Glutamatergic neuron (in vitro differentiated cells): Measurements from ENCODE around the gene MAGEA4. TPM values are rescaled to one million over a fixed set of nuclear protein-coding genes. Genes with fewer than 3 reads are reported as not detected.

Source experiments
- DNase-seq: peaks from one replicate; pipeline ENCODE4 v3.0.0; 2022
- H3K27ac Mint-ChIP-seq: one replicate; pipeline ENCODE4 v1.8.0; 2020; ENCODE audit warnings: mild to moderate bottlenecking, mixed read lengths, inconsistent platforms; ENCODE audit not compliant: unreplicated experiment
- H3K27me3 Mint-ChIP-seq: one replicate; pipeline ENCODE4 v1.8.0; 2020; ENCODE audit warnings: mild to moderate bottlenecking, moderate library complexity, mixed read lengths, inconsistent platforms; ENCODE audit not compliant: unreplicated experiment
- H3K36me3 Mint-ChIP-seq: one replicate; pipeline ENCODE4 v1.8.0; 2020; ENCODE audit warnings: mild to moderate bottlenecking, mixed read lengths, inconsistent platforms; ENCODE audit not compliant: unreplicated experiment
- H3K4me1 Mint-ChIP-seq: one replicate; pipeline ENCODE4 v1.8.0; 2020; ENCODE audit warnings: mild to moderate bottlenecking, low read depth, mixed read lengths, inconsistent platforms; ENCODE audit not compliant: unreplicated experiment
- H3K4me3 Mint-ChIP-seq: one replicate; pipeline ENCODE4 v1.8.0; 2020; ENCODE audit warnings: mild to moderate bottlenecking, mixed read lengths, inconsistent platforms; ENCODE audit not compliant: unreplicated experiment
- H3K9me3 Mint-ChIP-seq: one replicate; pipeline ENCODE4 v1.8.0; 2020; ENCODE audit warnings: mild to moderate bottlenecking, moderate library complexity, mixed read lengths, inconsistent platforms; ENCODE audit not compliant: unreplicated experiment
- total RNA-seq: library from RNA; stranded (reverse); fragmentation: NEBNext Ultra II Directional; extraction: Animal tissue kit (Norgen Biotek cat#: 25700); gene quantifications from one replicate; pipeline ENCODE4 v1.2.1, GENCODE V29; 2021; ENCODE audit not compliant: unreplicated experiment
- TF ChIP-seq, protein P1 (sequence below): fragments of 200-600 bp; sonication (generic); IDR thresholded peaks from one replicate; pipeline ENCODE4 v1.5.0; 2021; ENCODE audit not compliant: partially characterized antibody, unreplicated experiment

Gene MAGEA4
- total RNA-seq, 1 donor from 2014 or later = not detected

DNA sequence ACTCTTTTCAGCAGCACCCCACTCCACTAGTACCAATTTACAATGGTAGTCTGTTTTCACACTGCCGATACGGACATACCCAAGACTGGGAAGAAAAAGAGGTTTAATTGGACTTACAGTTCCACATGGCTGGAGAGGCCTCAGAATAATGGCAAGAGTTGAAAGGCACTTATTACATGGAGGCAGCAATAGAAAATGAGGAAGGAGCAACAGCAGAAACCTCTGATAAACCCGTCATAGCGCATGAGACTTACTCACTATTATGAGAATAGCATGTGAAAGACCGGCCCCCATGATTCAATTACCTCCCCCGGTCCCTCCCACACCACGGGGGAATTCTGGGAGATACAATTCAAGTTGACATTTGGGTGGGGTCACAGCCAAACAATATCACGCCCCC, 34.1 kb upstream of the MAGEA4 start:
- peaks cover 1% of the 10 kb centered on the region for H3K9me3 Mint-ChIP-seq
- TF ChIP-seq, protein P1, sequence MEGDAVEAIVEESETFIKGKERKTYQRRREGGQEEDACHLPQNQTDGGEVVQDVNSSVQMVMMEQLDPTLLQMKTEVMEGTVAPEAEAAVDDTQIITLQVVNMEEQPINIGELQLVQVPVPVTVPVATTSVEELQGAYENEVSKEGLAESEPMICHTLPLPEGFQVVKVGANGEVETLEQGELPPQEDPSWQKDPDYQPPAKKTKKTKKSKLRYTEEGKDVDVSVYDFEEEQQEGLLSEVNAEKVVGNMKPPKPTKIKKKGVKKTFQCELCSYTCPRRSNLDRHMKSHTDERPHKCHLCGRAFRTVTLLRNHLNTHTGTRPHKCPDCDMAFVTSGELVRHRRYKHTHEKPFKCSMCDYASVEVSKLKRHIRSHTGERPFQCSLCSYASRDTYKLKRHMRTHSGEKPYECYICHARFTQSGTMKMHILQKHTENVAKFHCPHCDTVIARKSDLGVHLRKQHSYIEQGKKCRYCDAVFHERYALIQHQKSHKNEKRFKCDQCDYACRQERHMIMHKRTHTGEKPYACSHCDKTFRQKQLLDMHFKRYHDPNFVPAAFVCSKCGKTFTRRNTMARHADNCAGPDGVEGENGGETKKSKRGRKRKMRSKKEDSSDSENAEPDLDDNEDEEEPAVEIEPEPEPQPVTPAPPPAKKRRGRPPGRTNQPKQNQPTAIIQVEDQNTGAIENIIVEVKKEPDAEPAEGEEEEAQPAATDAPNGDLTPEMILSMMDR = no peak
- no peak overlapping the region for H3K4me3 Mint-ChIP-seq
- H3K27me3 Mint-ChIP-seq = peaks cover 2% of the 10 kb centered on the region
- no peaks in the 10 kb centered on the region for H3K4me1 Mint-ChIP-seq
- DNase-seq = no peak
- no peaks in the 10 kb centered on the region for H3K36me3 Mint-ChIP-seq
- no peak overlapping the region for H3K27ac Mint-ChIP-seq

DNA sequence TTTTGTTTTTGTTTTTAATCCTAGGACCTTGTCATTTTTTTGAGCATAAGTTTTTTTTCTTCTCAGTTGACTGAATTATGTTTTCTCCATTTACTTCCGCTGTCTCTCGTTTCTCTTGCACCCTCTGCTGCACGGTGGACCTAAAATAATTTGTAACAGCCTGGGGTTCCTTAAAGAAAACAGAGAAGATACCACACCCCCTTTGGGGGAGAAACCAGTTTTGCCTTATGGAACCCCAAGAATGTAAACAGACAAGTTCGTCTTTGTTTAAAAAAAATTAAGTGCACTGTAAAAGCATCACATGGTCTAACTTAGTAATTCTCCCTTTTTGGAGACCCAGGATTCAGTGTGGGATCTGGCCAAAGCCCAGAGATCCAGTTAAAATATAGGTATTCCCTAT, 32.8 kb upstream of the MAGEA4 start:
- Mint-ChIP-seq H3K4me1 (no peaks in the 10 kb centered on the region), H3K9me3 (peaks cover 1% of the 10 kb centered on the region), H3K27me3 (peaks cover 2% of the 10 kb centered on the region), H3K36me3 (no peaks in the 10 kb centered on the region), H3K27ac (no peak overlapping the region), H3K4me3 (no peak overlapping the region)
- DNase-seq = no peak
- TF ChIP-seq, protein P1 = no peak

DNA sequence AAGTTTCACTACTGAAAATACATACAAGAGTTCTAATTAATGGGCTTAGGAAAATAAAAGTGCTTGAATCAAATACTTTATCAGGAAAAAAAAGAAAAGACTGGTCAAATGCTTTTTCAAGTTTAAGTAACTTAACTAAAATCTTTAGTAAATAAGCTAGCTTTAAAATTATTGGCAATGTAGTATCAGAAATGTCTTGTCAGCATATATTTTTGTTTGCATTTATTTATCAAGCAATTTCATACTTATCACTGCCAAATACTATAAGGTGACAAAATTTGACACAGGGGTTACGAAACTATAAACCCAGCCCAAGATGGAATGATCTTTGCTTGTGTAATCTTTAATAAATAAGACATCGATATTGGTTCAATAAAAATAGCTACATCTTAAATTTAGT, 31.8 kb upstream of the MAGEA4 start:
- peaks cover 1% of the 10 kb centered on the region for H3K9me3 Mint-ChIP-seq
- no peaks in the 10 kb centered on the region for H3K4me1 Mint-ChIP-seq
- peaks cover 2% of the 10 kb centered on the region for H3K27me3 Mint-ChIP-seq
- DNase-seq = no peak
- no peak overlapping the region for H3K27ac Mint-ChIP-seq
- no peaks in the 10 kb centered on the region for H3K36me3 Mint-ChIP-seq
- TF ChIP-seq, protein P1 = no peak
- H3K4me3 Mint-ChIP-seq = no peak overlapping the region

DNA sequence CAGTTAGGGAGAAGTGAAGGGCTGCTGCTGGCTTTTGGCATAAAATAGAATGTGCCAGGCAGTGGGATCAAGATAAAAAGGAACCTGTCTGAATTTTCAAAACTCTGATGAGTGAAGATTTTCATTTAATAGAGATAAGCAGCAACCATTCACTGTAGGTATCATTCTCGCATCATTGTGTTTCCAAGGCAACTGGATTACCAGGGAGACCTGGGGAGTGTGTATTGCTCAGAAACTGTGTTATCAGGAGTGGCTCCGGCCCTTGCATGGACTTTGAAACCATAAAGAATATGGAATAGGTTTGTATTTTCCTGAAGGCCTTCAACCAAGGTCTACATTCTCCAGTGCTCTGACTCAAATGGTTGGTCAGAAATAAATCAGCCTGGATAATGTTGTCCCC, 23.3 kb upstream of the MAGEA4 start:
- DNase-seq = no peak
- TF ChIP-seq, protein P1 = no peak
- no peak overlapping the region for H3K27ac Mint-ChIP-seq
- no peaks in the 10 kb centered on the region for H3K9me3 Mint-ChIP-seq
- H3K4me1 Mint-ChIP-seq = no peaks in the 10 kb centered on the region
- no peaks in the 10 kb centered on the region for H3K36me3 Mint-ChIP-seq
- H3K4me3 Mint-ChIP-seq = no peak overlapping the region
- peaks cover 3% of the 10 kb centered on the region for H3K27me3 Mint-ChIP-seq

GRCh38 chrX:151896734-151897474, 15.8 kb upstream of the MAGEA4 start:
- Mint-ChIP-seq H3K4me1 (no peaks in the 10 kb centered on the region), H3K27ac (no peak overlapping the region), H3K9me3 (no peaks in the 10 kb centered on the region), H3K36me3 (no peaks in the 10 kb centered on the region), H3K27me3 (peaks cover 1% of the 10 kb centered on the region), H3K4me3 (no peak overlapping the region)
- TF ChIP-seq, protein P1 = no peak
- no peak for DNase-seq
